HG02973 (cell line): ENCODE results near the gene ADGRG3.

Experiments used
- ATAC-seq: cut with Tn5 transposase; IDR thresholded peaks from one replicate; pipeline ENCODE4 v1.9.1; 2021; ENCODE audit warnings: moderate library complexity; ENCODE audit not compliant: unreplicated experiment

The ADGRG3 gene

GRCh38 chr16:57630407-57630797, 37.7 kb upstream of the ADGRG3 start:
- no peak for ATAC-seq

GRCh38 chr16:57630931-57631845, 36.9 kb upstream of the ADGRG3 start:
- ATAC-seq: no peak

- ATAC-seq: no peak
Observed at GRCh38 chr16:57632568-57632967, 35.5 kb upstream of the ADGRG3 start.

- no peak for ATAC-seq
Observed at GRCh38 chr16:57633383-57634064, 34.6 kb upstream of the ADGRG3 start.

GRCh38 chr16:57634171-57634570, 33.9 kb upstream of the ADGRG3 start:
- ATAC-seq: no peak

- ATAC-seq: no peak
Observed at GRCh38 chr16:57635266-57636097, 32.6 kb upstream of the ADGRG3 start.

GRCh38 chr16:57636184-57636583, 31.9 kb upstream of the ADGRG3 start:
- no peak for ATAC-seq

GRCh38 chr16:57637020-57637419, 31.1 kb upstream of the ADGRG3 start:
- ATAC-seq: no peak

GRCh38 chr16:57637424-57637823, 30.7 kb upstream of the ADGRG3 start:
- no peak for ATAC-seq

- no peak for ATAC-seq
Observed at GRCh38 chr16:57637965-57638364, 30.1 kb upstream of the ADGRG3 start.

- ATAC-seq: no peak
Observed at GRCh38 chr16:57638381-57638780, 29.7 kb upstream of the ADGRG3 start.

GRCh38 chr16:57639172-57639887, 28.8 kb upstream of the ADGRG3 start:
- no peak for ATAC-seq

GRCh38 chr16:57640185-57640584, 27.9 kb upstream of the ADGRG3 start:
- ATAC-seq: no peak

- ATAC-seq: no peak
Observed at GRCh38 chr16:57640612-57641011, 27.5 kb upstream of the ADGRG3 start.

- no peak for ATAC-seq
Observed at GRCh38 chr16:57642160-57643135, 25.7 kb upstream of the ADGRG3 start.

GRCh38 chr16:57643147-57643874, 24.8 kb upstream of the ADGRG3 start:
- no peak for ATAC-seq

- ATAC-seq: no peak
Observed at GRCh38 chr16:57643910-57644309, 24.2 kb upstream of the ADGRG3 start.

GRCh38 chr16:57644383-57645014, 23.6 kb upstream of the ADGRG3 start:
- ATAC-seq: no peak
